ENCODE results near the gene BAIAP3. TPM values are rescaled to one million over a fixed set of nuclear protein-coding genes. Genes with fewer than 3 reads are reported as not detected.

BAIAP3 gene
- total RNA-seq, 1 experiment from 2014 or later, result 6.8 TPM

DNA sequence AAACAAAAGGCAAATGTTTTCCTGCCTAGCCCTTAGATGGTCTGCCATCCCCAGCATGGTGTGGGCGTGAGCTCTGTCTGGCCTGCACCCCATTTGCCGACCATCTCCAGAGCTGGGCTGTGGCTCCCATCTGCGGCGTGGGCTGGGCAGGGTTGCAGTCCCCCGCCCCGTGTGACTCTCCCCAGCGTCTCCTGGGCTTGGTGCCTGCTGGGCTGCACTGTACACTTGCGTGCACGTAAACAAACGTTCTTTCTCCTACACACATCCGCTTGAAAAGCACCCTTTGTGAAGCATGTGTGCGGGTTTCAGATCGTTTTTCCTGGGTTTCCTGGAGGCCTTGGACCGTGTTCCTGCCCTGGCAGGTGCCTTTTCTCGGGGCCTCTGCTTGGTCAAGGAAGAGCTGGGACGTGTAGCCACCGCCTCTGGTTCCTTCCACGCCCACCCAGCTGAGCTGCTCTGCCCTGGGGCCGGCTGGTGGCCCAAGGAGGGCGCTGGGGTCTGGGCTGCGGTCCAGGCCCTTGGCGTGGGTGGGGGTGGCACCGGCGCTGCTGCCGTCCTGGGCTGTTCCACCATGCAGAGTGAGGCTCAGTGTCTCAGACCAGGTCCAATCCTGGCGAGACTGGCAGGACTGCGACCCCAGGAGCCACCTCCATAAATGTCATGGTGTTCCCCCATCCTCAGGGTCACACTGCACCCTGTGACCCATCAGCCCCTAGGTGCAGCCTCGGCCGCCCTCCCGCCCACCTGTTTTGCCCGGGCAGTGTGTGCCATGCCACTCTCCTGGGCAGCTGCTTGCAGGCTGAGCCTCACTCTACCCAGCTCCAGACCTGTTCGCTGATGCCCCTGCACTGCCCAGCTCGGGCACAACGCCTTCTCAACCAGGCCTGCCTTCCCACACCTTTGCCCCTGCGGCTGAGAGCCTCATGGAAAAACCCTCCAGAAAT, 9.9 kb upstream of the BAIAP3 start:
- no peak overlapping the region for H3K4me2 ChIP-seq (ENCODE audit: insufficient read depth, insufficient read length, low read length)
- no peak overlapping the region for H3K18ac ChIP-seq (ENCODE audit: insufficient read length, low read depth, low read length)
- H4K20me1 ChIP-seq (ENCODE audit: control insufficient read depth, insufficient read depth, insufficient read length), result no peaks in the 10 kb centered on the region
- peaks cover 0 to 9% of the 10 kb centered on the region in 2 experiments; a peak in 2 of 4 replicates for H3K4me1 Mint-ChIP-seq
- H2BK12ac ChIP-seq (ENCODE audit: insufficient read length, low read depth, low read length), result no peak overlapping the region
- H3K23me2 ChIP-seq (ENCODE audit: insufficient read length, low read depth, low read length, poor library complexity, severe bottlenecking), result no peaks in the 10 kb centered on the region
- TF ChIP-seq, protein P1, sequence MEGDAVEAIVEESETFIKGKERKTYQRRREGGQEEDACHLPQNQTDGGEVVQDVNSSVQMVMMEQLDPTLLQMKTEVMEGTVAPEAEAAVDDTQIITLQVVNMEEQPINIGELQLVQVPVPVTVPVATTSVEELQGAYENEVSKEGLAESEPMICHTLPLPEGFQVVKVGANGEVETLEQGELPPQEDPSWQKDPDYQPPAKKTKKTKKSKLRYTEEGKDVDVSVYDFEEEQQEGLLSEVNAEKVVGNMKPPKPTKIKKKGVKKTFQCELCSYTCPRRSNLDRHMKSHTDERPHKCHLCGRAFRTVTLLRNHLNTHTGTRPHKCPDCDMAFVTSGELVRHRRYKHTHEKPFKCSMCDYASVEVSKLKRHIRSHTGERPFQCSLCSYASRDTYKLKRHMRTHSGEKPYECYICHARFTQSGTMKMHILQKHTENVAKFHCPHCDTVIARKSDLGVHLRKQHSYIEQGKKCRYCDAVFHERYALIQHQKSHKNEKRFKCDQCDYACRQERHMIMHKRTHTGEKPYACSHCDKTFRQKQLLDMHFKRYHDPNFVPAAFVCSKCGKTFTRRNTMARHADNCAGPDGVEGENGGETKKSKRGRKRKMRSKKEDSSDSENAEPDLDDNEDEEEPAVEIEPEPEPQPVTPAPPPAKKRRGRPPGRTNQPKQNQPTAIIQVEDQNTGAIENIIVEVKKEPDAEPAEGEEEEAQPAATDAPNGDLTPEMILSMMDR (conservative IDR thresholded peaks at IDR 0.05), result no peak
- no peaks in the 10 kb centered on the region for H3K9me3 Mint-ChIP-seq
- H3K23ac ChIP-seq (ENCODE audit: insufficient read length, low read depth, low read length), result no peak overlapping the region
- no peak overlapping the region for H4K8ac ChIP-seq (replicated peaks; ENCODE audit: insufficient read length, low read depth, low read length)
- no peak overlapping the region for H3K4me3 Mint-ChIP-seq
- H3K4me1 ChIP-seq (ENCODE audit: insufficient read depth, low read length), result no peaks in the 10 kb centered on the region
- H3K79me2 ChIP-seq (ENCODE audit: insufficient read depth, low read length), result no peaks in the 10 kb centered on the region
- H3K14ac ChIP-seq (ENCODE audit: insufficient read depth, low read length), result no peak overlapping the region; the same call in 1 of the 2 replicates
- no peak for DNase-seq
- no peak overlapping the region for H3K9ac ChIP-seq (ENCODE audit: extremely low read depth, insufficient read length, low read length)
- H2BK5ac ChIP-seq (ENCODE audit: insufficient read length, low read length), result no peak overlapping the region
- H3K9me3 ChIP-seq (ENCODE audit: control insufficient read depth, low read depth, low read length), result no peaks in the 10 kb centered on the region
- H3K56ac ChIP-seq (ENCODE audit: insufficient read length, low read depth, low read length), result no peak overlapping the region
- no peak overlapping the region for H2AFZ ChIP-seq (ENCODE audit: low read length)
- H4K91ac ChIP-seq (ENCODE audit: insufficient read length, low read depth, low read length), result no peak overlapping the region
- H3K4ac ChIP-seq (ENCODE audit: low read depth, low read length), result no peak overlapping the region
- WGBS (ENCODE audit: extremely low coverage, insufficient read length, low lambda C conversion rate), result no CpG with 5 or more reads among the region's 35 CpGs
- no peak overlapping the region for H3T11ph ChIP-seq (ENCODE audit: low read length)
- no peaks in the 10 kb centered on the region; the same call in 1 of the 2 replicates for H3K27me3 Mint-ChIP-seq (ENCODE audit: low read depth)
- H2BK20ac ChIP-seq (ENCODE audit: low read depth, low read length, poor library complexity, severe bottlenecking), result no peak overlapping the region
- peaks cover 19 to 62% (median 44%) of the 10 kb centered on the region in 3 experiments for H3K36me3 Mint-ChIP-seq (ENCODE audit: insufficient read depth in 1 of 3, low read depth in 3 of 3)
- H3K79me1 ChIP-seq (ENCODE audit: insufficient read depth, low read depth, low read length, poor library complexity, severe bottlenecking), result no peaks in the 10 kb centered on the region
- no peak overlapping the region for H3K27ac ChIP-seq (ENCODE audit: insufficient read length, low read depth, low read length)
- H3K27me3 ChIP-seq (ENCODE audit: insufficient read depth, low read length), result no peaks in the 10 kb centered on the region
- H2BK120ac ChIP-seq (ENCODE audit: low read depth, low read length, poor library complexity, severe bottlenecking), result no peak overlapping the region
- no peak overlapping the region for H2AK5ac ChIP-seq (ENCODE audit: insufficient read length, low read length)
- no peak overlapping the region for H2BK15ac ChIP-seq (ENCODE audit: low read depth, low read length)
- H3K27ac Mint-ChIP-seq, result peak overlapping the region in 1 of 3 experiments; percentile 55; a peak in 1 of 7 replicates
- H4K5ac ChIP-seq (ENCODE audit: insufficient read length, low read depth, low read length), result no peak overlapping the region

Data from H9 (cell line).